Fibroblast of skin of left biceps (primary cell): ENCODE data around the gene TFIP11.

Experiments used
- DNase-seq, 2 experiments: peaks; one replicate each; pipeline ENCODE4 v3.0.0-alpha.2; 2013; ENCODE audit warnings: low read depth in 2 of 2

The TFIP11 gene

GRCh38 chr22:26479792-26480610 is 32.3 kb downstream of the TFIP11 start:
- DNase-seq: no peak

GRCh38 chr22:26479043-26479791 is 33.1 kb downstream of the TFIP11 start:
- no peak for DNase-seq

GRCh38 chr22:26477341-26477731 is 34.9 kb downstream of the TFIP11 start:
- DNase-seq: no peak

GRCh38 chr22:26476705-26477340 is 35.5 kb downstream of the TFIP11 start:
- DNase-seq: peak; percentile 39 to 48

- no peak for DNase-seq
These were observed 37.6 kb downstream of the TFIP11 start for GRCh38 chr22:26474682-26475081.

GRCh38 chr22:26471522-26471921 is 40.8 kb downstream of the TFIP11 start:
- no peak for DNase-seq

- DNase-seq: no peak
These were observed 41.5 kb downstream of the TFIP11 start for GRCh38 chr22:26470807-26471206.

- no peak for DNase-seq
These were observed 46.1 kb downstream of the TFIP11 start for GRCh38 chr22:26466196-26466595.

- DNase-seq: no peak
These were observed 48.0 kb downstream of the TFIP11 start for GRCh38 chr22:26464312-26464711.

GRCh38 chr22:26463688-26464087 is 48.6 kb downstream of the TFIP11 start:
- DNase-seq: no peak

GRCh38 chr22:26463101-26463661 is 49.1 kb downstream of the TFIP11 start:
- no peak for DNase-seq

- DNase-seq: no peak
These were observed 49.6 kb downstream of the TFIP11 start for GRCh38 chr22:26462641-26463040.

- DNase-seq: no peak
These were observed 50.2 kb downstream of the TFIP11 start for GRCh38 chr22:26462051-26462450.

GRCh38 chr22:26461188-26461810 is 51.0 kb downstream of the TFIP11 start:
- no peak for DNase-seq

GRCh38 chr22:26460202-26460601 is 52.1 kb downstream of the TFIP11 start:
- no peak for DNase-seq

- DNase-seq: no peak
These were observed 54.5 kb downstream of the TFIP11 start for GRCh38 chr22:26457661-26458272.

- DNase-seq: no peak
These were observed 58.3 kb downstream of the TFIP11 start for GRCh38 chr22:26453812-26454500.

- no peak for DNase-seq
These were observed 59.1 kb downstream of the TFIP11 start for GRCh38 chr22:26453216-26453615.

GRCh38 chr22:26452236-26453016 is 59.8 kb downstream of the TFIP11 start:
- DNase-seq: no peak
